SK-N-SH (cell line): ENCODE results near the gene MED16. TPM values are rescaled to one million over a fixed set of nuclear protein-coding genes. Genes with fewer than 3 reads are reported as not detected.

ENCODE experiments used
- CTCF ChIA-PET: fragments of 300-600, 350-600 bp; formaldehyde crosslinking; extraction: SDS; loops from one replicate; lab custom pipeline; 2021; lab: Yijun Ruan, JAX
- POLR2A ChIA-PET: fragments of 350-600 bp; sonication (Branson Sonifier 250); formaldehyde crosslinking; extraction: SDS; loops from one replicate; lab custom pipeline; 2020; ENCODE audit warnings: antibody characterized with exemption, inconsistent platforms; lab: Yijun Ruan, JAX
- DNase-seq: peaks from one replicate; pipeline ENCODE4 v3.0.0; 2012
- H2AFZ ChIP-seq: fragments of 200-600 bp; sonication (generic); 2 replicates; pipeline ENCODE4 v1.8.1; 2016; ENCODE audit warnings: antibody characterized with exemption, mild to moderate bottlenecking, low read depth
- H3F3A ChIP-seq: fragments of 200-600 bp; sonication (generic); replicated peaks from 2 replicates; pipeline ENCODE3; 2016; ENCODE audit warnings: antibody characterized with exemption, mild to moderate bottlenecking; ENCODE audit not compliant: insufficient read depth
- H3K27ac ChIP-seq, 2 experiments: fragments of 200-500 bp in 1 of 2; fragments of 200-600 bp in 1 of 2; sonication (Bioruptor generic) in 1 of 2; sonication (generic), shearing (Covaris generic) in 1 of 2; 2 replicates each; pipeline versions ENCODE4 v1.5.1 to v1.6.1; 2014 to 2016; ENCODE audit warnings: low read depth in 2 of 2, inconsistent platforms in 1 of 2, low read length in 1 of 2, mild to moderate bottlenecking in 1 of 2, mixed read lengths in 1 of 2
- H3K27me3 ChIP-seq: fragments of 200-600 bp; sonication (generic), shearing (Covaris generic); 2 replicates; pipeline ENCODE4 v1.6.1; 2016; ENCODE audit warnings: mixed run types; ENCODE audit not compliant: insufficient read depth
- H3K36me3 ChIP-seq, 2 experiments: fragments of 200-500 bp in 1 of 2; fragments of 200-600 bp in 1 of 2; sonication (Bioruptor generic) in 1 of 2; sonication (generic) in 1 of 2; replicated peaks in 1 of 2; 2 replicates each; pipeline versions ENCODE3 to v1.5.1; 2014 to 2016; ENCODE audit warnings: low read length in 1 of 2, mild to moderate bottlenecking in 1 of 2; ENCODE audit not compliant: insufficient read depth in 2 of 2, control insufficient read depth in 1 of 2
- H3K4me1 ChIP-seq, 2 experiments: fragments of 200-500 bp in 1 of 2; fragments of 200-600 bp in 1 of 2; sonication (Bioruptor generic) in 1 of 2; sonication (generic), shearing (Covaris generic) in 1 of 2; 2 replicates each; pipeline versions ENCODE4 v1.5.1 to v1.6.1; 2014 to 2016; ENCODE audit warnings: low read depth in 1 of 2, low read length in 1 of 2, mixed run types in 1 of 2; ENCODE audit not compliant: insufficient read depth in 2 of 2, control insufficient read depth in 1 of 2
- H3K4me2 ChIP-seq: fragments of 200-600 bp; sonication (generic), shearing (Covaris generic); 2 replicates; pipeline ENCODE4 v1.6.1; 2017; ENCODE audit warnings: mixed run types
- H3K4me3 ChIP-seq, 2 experiments: fragments of 200-500 bp in 1 of 2; fragments of 200-600 bp in 1 of 2; sonication (Bioruptor generic) in 1 of 2; sonication (generic), shearing (Covaris generic) in 1 of 2; 2 replicates each; pipeline versions ENCODE4 v1.5.1 to v1.8.1; 2014 to 2016; ENCODE audit warnings: low read depth in 2 of 2, inconsistent platforms in 1 of 2, low read length in 1 of 2, mild to moderate bottlenecking in 1 of 2, mixed read lengths in 1 of 2, moderate library complexity in 1 of 2
- H3K79me2 ChIP-seq: fragments of 200-600 bp; sonication (generic); 2 replicates; pipeline ENCODE4 v1.8.1; 2017; ENCODE audit warnings: mild to moderate bottlenecking; ENCODE audit not compliant: insufficient read depth
- H3K9ac ChIP-seq: fragments of 200-600 bp; sonication (generic); 2 replicates; pipeline ENCODE4 v1.6.1; 2017; ENCODE audit warnings: mixed run types
- H3K9me2 ChIP-seq: fragments of 200-600 bp; sonication (generic); 2 replicates; pipeline ENCODE4 v1.6.1; 2017; ENCODE audit warnings: mixed run types
- H3K9me3 ChIP-seq: fragments of 200-600 bp; sonication (generic); 2 replicates; pipeline ENCODE4 v1.6.1; 2017; ENCODE audit warnings: mixed run types, mild to moderate bottlenecking, moderate library complexity
- H4K20me1 ChIP-seq: fragments of 200-600 bp; sonication (generic); 2 replicates; pipeline ENCODE4 v1.6.1; 2017; ENCODE audit warnings: mild to moderate bottlenecking, mixed run types; ENCODE audit not compliant: insufficient read depth
- CHD2 ChIP-seq: fragments of 150-350 bp; IDR thresholded peaks from 2 replicates; pipeline ENCODE4 v1.6.1; 2018; ENCODE audit warnings: low read length; ENCODE audit not compliant: partially characterized antibody
- ELF1 ChIP-seq: IDR thresholded peaks from 2 replicates; pipeline ENCODE4 v1.4.0; 2012
- EP300 ChIP-seq, 2 experiments: IDR thresholded peaks; 2 replicates each; pipeline versions ENCODE4 v1.4.0 to v1.6.1; 2012; ENCODE audit warnings: borderline replicate concordance in 1 of 2, low read depth in 1 of 2, low read length in 1 of 2
- GATA2 ChIP-seq: sonication (generic); formaldehyde crosslinking; IDR thresholded peaks from 2 replicates; pipeline ENCODE4 v1.5.0; 2020; ENCODE audit warnings: mild to moderate bottlenecking, missing genetic modification reagents
- JUND ChIP-seq: IDR thresholded peaks from 2 replicates; pipeline ENCODE4 v1.4.0; 2012
- MAX ChIP-seq: IDR thresholded peaks from 2 replicates; pipeline ENCODE4 v1.4.0; 2012; ENCODE audit warnings: low read depth
- NFIC ChIP-seq: IDR thresholded peaks from 2 replicates; pipeline ENCODE4 v1.4.0; 2012; ENCODE audit warnings: borderline replicate concordance
- NRF1 ChIP-seq: IDR thresholded peaks from 2 replicates; pipeline ENCODE4 v1.6.1; 2012; ENCODE audit warnings: low read depth, mild to moderate bottlenecking, low read length
- PBX3 ChIP-seq: IDR thresholded peaks from 2 replicates; pipeline ENCODE4; 2012
- RCOR1 ChIP-seq: fragments of 150-350 bp; IDR thresholded peaks from 2 replicates; pipeline ENCODE4 v1.6.1; 2017; ENCODE audit warnings: antibody characterized with exemption, low read length
- REST ChIP-seq: IDR thresholded peaks from 2 replicates; pipeline ENCODE4 v1.6.1; 2012; ENCODE audit warnings: mild to moderate bottlenecking, low read depth, low read length, moderate library complexity
- RFX5 ChIP-seq: IDR thresholded peaks from 2 replicates; pipeline ENCODE4 v1.6.1; 2012; ENCODE audit warnings: mild to moderate bottlenecking, improper control_type of control experiment, low read length
- TAF1 ChIP-seq: IDR thresholded peaks from 2 replicates; pipeline ENCODE4 v1.6.1; 2012; ENCODE audit warnings: low read depth, mild to moderate bottlenecking, low read length, moderate library complexity, borderline replicate concordance
- USF1 ChIP-seq: IDR thresholded peaks from 2 replicates; pipeline ENCODE4 v1.4.0; 2012; ENCODE audit warnings: low read depth, borderline replicate concordance
- WGBS: methylation state at CpG from one replicate; pipeline ENCODE4 v1.1.6; 2017; ENCODE audit warnings: low lambda C conversion rate; 5-methylcytosine and 5-hydroxymethylcytosine counted together
- polyA plus RNA-seq, 3 experiments: library from polyadenylated mRNA; depleted of rRNA; stranded (reverse); fragments of >200 nt; gene quantifications; 2 replicates each; pipeline ENCODE4 v1.2.3, GENCODE V29; 2012

MED16 gene
- polyA plus RNA-seq, 1 of the 3 experiments (the other 2 are of a cell fraction): 40.6 TPM

GRCh38 chr19:861141-861755, 31.7 kb downstream of the MED16 start:
- 15% methylated on average over 23 of the region's 35 CpGs for WGBS
- CTCF ChIA-PET: interaction anchor here (1.1 to 5.1 kb wide), 2 partner anchors 18 to 61 kb away, joined by 3 to 44 read pairs; no protein-coding TSS in a partner anchor
- Histone ChIP-seq H3F3A (peaks cover 7% of the 10 kb centered on the region), H3K4me2 (peak overlapping the region; percentile 50; the same call in 1 of the 2 replicates), H3K36me3 (no peaks in the 10 kb centered on the region), H3K4me1 (peaks cover 0 to 4% of the 10 kb centered on the region in 2 experiments; a peak in 1 of 4 replicates), H3K79me2 (no peaks in the 10 kb centered on the region), H4K20me1 (no peaks in the 10 kb centered on the region), H3K27me3 (peaks cover 18% of the 10 kb centered on the region), H3K27ac (no peak overlapping the region), H3K9me2 (no peaks in the 10 kb centered on the region), H3K9ac (no peak overlapping the region), H2AFZ (no peak overlapping the region)
- POLR2A ChIA-PET: no interaction called here
- TF ChIP-seq ELF1: no peak
- TF ChIP-seq NFIC: no peak
- no peak for TF ChIP-seq TAF1
- TF ChIP-seq USF1: no peak
- TF ChIP-seq GATA2 (CRISPR knock-in tag): no peak
- no peak for TF ChIP-seq PBX3
- TF ChIP-seq NRF1: no peak
- no peak for TF ChIP-seq JUND
- TF ChIP-seq EP300 (IDR thresholded peaks at IDR 0.05; ENCODE audit: borderline replicate concordance in 1 of 2, low read depth in 1 of 2, low read length in 1 of 2): no peak
- TF ChIP-seq CHD2: no peak
- TF ChIP-seq REST: no peak
- no peak for TF ChIP-seq RFX5
- no peak for TF ChIP-seq MAX
- TF ChIP-seq RCOR1: no peak
- TF ChIP-seq, all 33 proteins: peak for 0
- Histone ChIP-seq H3K4me3 (peak overlapping the region in 1 of 2 experiments; percentile 3; a peak in 1 of 4 replicates), H3K9me3 (no peaks in the 10 kb centered on the region)
- DNase-seq: no peak
